Osteocyte (in vitro differentiated cells): ENCODE results near the gene C5. TPM values are rescaled to one million over a fixed set of nuclear protein-coding genes. Genes with fewer than 3 reads are reported as not detected.
A peak's percentile ranks its signal among the peaks of the same experiment; 100 is the strongest.

Source experiments
- DNase-seq: peaks from one replicate; pipeline ENCODE4 v3.0.0; 2021; ENCODE audit warnings: mixed read lengths; ENCODE audit not compliant: unreplicated experiment; ENCODE audit errors: extremely low spot score
- H3K27ac Mint-ChIP-seq: one replicate; pipeline ENCODE4 v1.8.0; 2021; ENCODE audit warnings: mild to moderate bottlenecking, mixed read lengths; ENCODE audit not compliant: unreplicated experiment
- H3K27me3 Mint-ChIP-seq: one replicate; pipeline ENCODE4 v1.8.0; 2021; ENCODE audit warnings: mixed read lengths; ENCODE audit not compliant: unreplicated experiment
- H3K36me3 Mint-ChIP-seq: one replicate; pipeline ENCODE4 v1.8.0; 2021; ENCODE audit warnings: mixed read lengths; ENCODE audit not compliant: unreplicated experiment
- H3K4me1 Mint-ChIP-seq: one replicate; pipeline ENCODE4 v1.8.0; 2021; ENCODE audit warnings: mixed read lengths; ENCODE audit not compliant: unreplicated experiment
- H3K4me3 Mint-ChIP-seq: one replicate; pipeline ENCODE4 v1.8.0; 2021; ENCODE audit warnings: mild to moderate bottlenecking, moderate library complexity, mixed read lengths; ENCODE audit not compliant: unreplicated experiment
- H3K9me3 Mint-ChIP-seq: one replicate; pipeline ENCODE4 v1.8.0; 2021; ENCODE audit warnings: mixed read lengths; ENCODE audit not compliant: unreplicated experiment
- total RNA-seq: library from RNA; stranded (reverse); gene quantifications from 2 replicates; pipeline ENCODE4 v1.2.1, GENCODE V29; 2021
- TF ChIP-seq, protein P1 (sequence below): fragments of 200-600 bp; sonication (generic); IDR thresholded peaks from 2 replicates; pipeline ENCODE4 v1.5.0; 2021; ENCODE audit warnings: antibody characterized with exemption, mild to moderate bottlenecking, moderate library complexity

C5 gene
- total RNA-seq, 1 donor from 2014 or later: 6.3 TPM

DNA sequence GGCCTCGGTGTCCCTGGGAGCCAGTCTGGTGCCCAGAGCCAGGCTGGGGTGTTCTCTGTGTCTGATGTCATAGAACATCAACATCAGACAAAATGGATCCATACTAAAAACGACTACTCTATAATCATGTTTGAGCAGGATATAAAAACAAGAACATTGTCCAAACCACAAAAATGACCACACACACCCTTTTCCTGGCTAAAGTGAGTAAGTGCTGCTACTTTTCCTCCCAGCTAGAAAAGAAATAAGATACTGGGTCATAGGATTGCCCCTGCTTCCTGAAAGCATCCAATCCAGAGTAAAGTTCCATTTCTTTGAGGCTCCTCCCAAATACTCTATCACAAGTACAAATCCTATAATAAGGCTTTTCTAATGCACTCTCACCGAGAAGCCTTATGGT lies 103.8 kb downstream of the C5 start:
- H3K9me3 Mint-ChIP-seq: no peaks in the 10 kb centered on the region
- H3K27ac Mint-ChIP-seq: no peak overlapping the region
- TF ChIP-seq, protein P1, sequence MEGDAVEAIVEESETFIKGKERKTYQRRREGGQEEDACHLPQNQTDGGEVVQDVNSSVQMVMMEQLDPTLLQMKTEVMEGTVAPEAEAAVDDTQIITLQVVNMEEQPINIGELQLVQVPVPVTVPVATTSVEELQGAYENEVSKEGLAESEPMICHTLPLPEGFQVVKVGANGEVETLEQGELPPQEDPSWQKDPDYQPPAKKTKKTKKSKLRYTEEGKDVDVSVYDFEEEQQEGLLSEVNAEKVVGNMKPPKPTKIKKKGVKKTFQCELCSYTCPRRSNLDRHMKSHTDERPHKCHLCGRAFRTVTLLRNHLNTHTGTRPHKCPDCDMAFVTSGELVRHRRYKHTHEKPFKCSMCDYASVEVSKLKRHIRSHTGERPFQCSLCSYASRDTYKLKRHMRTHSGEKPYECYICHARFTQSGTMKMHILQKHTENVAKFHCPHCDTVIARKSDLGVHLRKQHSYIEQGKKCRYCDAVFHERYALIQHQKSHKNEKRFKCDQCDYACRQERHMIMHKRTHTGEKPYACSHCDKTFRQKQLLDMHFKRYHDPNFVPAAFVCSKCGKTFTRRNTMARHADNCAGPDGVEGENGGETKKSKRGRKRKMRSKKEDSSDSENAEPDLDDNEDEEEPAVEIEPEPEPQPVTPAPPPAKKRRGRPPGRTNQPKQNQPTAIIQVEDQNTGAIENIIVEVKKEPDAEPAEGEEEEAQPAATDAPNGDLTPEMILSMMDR: no peak
- H3K27me3 Mint-ChIP-seq: no peaks in the 10 kb centered on the region
- H3K36me3 Mint-ChIP-seq: no peaks in the 10 kb centered on the region
- peaks cover 44% of the 10 kb centered on the region for H3K4me1 Mint-ChIP-seq
- no peak for DNase-seq
- no peak overlapping the region for H3K4me3 Mint-ChIP-seq

DNA sequence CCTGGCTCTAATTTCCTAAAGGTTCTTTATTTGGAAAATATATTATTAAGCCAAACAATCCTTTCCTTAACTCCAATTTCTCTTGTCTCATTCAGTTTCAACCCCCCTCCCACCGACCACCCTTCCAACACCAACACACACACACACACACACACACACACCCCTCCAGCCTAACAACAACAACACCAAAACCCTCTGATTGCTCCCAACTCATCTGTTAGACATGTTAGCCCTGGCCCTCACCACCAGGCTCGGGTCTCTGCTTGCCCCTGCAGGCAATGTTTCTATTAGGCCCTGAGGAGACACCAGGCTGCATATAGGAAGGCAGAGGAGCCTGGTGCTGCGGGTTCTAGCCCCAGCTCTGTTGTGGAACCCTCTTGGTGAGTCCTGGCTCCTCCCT lies 105.1 kb downstream of the C5 start:
- Mint-ChIP-seq H3K36me3 (no peaks in the 10 kb centered on the region), H3K27ac (peak overlapping the region; percentile 15), H3K9me3 (no peaks in the 10 kb centered on the region), H3K4me3 (no peak overlapping the region), H3K27me3 (no peaks in the 10 kb centered on the region), H3K4me1 (peaks cover 45% of the 10 kb centered on the region)
- no peak for DNase-seq
- TF ChIP-seq, protein P1: no peak

DNA sequence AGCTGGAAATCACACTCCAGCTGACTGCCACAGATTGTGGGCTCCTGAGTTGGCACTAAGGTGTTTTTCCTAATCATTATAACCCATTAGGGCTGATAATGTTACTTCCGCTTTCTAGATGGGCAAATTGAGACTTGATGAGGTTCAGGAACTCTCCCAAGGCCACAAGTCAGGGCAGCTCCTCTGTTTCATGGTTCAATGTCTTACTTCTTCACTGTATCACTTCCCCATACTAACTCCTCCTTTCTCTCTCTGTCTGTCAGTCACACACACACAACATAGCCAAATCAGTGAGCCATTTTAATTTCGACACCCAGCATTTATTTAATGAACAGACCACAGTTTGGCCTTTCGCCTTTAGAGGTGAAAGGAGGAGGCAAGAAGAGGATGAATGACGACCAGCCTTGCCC lies 105.6 kb downstream of the C5 start:
- Mint-ChIP-seq H3K9me3 (no peaks in the 10 kb centered on the region), H3K27me3 (no peaks in the 10 kb centered on the region), H3K4me3 (no peak overlapping the region), H3K4me1 (peaks cover 50% of the 10 kb centered on the region), H3K27ac (peak overlapping the region; percentile 15), H3K36me3 (no peaks in the 10 kb centered on the region)
- TF ChIP-seq, protein P1: no peak
- DNase-seq: no peak

DNA sequence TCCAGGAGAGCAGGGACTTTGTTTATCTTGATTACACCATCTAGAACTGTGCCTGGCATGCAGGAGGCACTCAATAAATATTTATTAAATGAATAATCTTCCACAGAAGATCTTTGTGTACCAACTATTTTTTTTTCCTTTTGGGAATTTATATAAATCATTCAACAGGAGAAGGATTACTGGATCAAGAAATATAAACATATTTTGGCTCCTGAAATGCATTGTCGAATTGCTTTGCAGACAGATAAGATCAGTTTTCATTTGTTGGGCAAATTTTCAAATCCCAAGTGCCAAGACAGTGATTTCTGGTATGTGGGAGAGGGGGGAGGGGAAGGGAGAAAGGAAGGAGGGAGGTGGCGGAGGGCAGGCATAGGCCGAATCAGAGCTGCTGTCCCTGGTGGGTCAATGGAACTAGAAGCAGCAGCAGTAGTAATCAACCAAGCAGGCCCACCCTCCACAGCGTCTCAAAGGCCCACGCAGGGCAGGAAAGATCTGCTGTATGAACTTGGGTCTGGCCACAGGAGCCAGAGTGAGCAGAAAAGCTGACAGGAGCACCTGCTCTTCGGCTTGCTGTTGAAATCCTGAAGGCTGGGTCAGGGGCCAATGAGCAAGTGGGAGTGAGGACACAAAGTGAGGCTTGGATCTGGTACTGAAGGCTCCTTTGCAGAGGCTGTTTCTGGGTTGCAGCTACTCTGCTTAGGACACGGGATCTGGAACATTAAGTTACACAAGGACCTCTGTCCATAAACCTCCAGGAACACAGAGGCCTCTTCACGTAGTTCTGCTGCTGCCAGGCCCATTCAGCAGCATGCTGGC lies 107.7 kb downstream of the C5 start:
- H3K4me3 Mint-ChIP-seq: no peak overlapping the region
- peaks cover 66% of the 10 kb centered on the region for H3K4me1 Mint-ChIP-seq
- peak overlapping the region; percentile 81 for H3K27ac Mint-ChIP-seq
- H3K9me3 Mint-ChIP-seq: no peaks in the 10 kb centered on the region
- TF ChIP-seq, protein P1: no peak
- no peak for DNase-seq
- no peaks in the 10 kb centered on the region for H3K36me3 Mint-ChIP-seq
- H3K27me3 Mint-ChIP-seq: no peaks in the 10 kb centered on the region

DNA sequence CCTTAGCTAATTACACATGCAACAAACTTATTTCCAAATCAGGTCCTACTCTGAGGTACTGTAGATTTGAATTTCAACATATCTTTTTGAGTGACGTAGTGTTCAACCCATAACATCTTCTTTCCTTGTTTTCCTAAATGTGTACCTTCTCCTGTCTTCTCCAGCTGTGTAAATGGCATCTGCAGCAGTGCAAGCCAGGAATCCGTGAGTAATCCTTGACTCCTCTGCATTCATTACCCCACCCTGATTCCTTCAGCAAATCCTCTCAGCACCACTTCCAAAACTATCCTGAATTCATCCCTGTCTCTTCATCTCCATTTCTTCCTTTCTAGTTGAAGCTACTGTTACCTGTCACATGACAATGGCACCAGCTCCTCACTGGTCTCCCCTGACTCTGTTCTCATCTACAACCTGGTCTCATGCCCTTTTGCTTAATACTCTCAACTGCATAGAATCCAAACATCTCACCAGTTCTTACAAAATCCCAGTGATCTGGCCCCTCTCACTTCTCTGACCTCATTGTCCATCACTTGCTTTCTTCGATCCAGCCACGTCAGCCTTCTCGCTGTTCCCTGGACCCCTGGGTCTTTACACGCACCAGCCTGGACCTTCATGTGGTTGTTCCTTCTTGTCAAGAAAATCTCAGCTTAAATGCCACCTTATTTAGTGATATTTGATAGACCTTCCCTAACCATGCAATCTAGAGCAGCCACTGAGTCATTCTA lies 108.9 kb downstream of the C5 start:
- no peaks in the 10 kb centered on the region for H3K9me3 Mint-ChIP-seq
- no peaks in the 10 kb centered on the region for H3K27me3 Mint-ChIP-seq
- peak overlapping the region; percentile 11 for H3K4me3 Mint-ChIP-seq
- TF ChIP-seq, protein P1: no peak
- no peaks in the 10 kb centered on the region for H3K36me3 Mint-ChIP-seq
- peaks cover 78% of the 10 kb centered on the region for H3K4me1 Mint-ChIP-seq
- H3K27ac Mint-ChIP-seq: peak overlapping the region; percentile 81
- no peak for DNase-seq
